ENCODE results near the gene RPTOR.

RPTOR gene

DNA sequence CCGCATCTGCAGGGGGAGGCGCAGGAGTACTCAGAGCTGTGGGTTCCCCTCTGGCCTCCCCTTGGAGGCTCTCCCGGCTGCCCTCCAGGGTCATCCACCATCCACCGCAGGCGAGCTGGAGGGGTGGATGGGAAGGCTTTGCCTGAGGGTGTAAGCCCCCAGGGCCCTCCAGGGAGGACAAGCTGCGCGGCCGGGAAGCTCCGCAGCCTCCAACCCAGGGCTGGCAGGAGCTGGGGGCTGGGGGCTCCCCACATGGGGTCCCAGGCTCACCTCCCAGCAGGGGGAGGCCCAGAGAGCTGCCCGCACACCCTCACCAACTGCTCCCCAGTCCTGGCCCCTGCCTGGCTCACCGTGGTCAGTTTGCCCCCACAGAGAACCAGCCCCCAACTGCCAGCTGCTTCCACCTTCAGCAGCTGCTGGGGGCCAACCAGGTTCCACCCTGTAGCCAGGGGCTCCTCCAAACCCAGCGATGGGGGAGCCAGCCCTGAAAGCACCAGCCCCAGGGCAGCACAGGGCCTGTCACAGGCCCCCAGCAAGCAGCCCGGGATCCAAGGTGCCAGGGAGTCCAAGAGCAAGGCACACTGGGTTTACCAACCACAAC, 427.2 kb downstream of the RPTOR start:
- no peak for DNase-seq

DNA sequence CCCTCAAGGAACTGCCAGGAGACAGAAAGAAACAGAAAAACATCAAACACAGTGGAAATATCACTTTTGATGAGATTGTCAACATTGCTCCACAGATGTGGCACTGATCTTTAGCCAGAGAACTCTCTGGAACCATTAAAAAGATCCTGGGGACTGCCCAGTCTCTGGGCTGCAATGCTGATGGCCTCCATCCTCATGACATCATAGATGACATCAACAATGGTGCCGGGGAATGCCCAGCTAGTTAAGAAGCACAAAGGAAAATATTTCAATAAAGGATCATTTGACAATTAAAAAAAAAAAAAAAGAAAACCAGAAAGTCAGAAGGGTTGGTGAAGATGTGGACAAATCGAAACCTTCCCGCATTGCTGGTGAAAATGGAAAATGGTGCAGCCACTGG, 432.1 kb downstream of the RPTOR start:
- DNase-seq = no peak

DNA sequence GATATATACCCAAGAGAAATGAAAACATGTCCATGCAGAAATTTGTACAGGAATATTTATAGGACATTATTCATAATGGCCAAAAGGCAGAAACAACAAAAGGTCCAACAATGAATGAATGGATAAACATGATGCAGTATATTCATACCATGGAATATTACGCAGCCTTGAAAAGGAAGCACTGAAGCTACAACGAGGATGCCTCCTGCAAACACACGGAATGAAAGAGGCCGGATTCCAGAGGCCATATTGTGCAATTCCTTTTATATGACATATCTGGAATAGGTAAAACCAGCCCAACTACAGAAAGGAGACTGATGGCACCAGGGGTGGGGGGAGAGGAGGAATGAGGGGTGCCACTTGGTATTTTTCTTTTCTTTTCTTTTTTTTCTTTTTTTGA, 432.5 kb downstream of the RPTOR start:
- DNase-seq = no peak

DNA sequence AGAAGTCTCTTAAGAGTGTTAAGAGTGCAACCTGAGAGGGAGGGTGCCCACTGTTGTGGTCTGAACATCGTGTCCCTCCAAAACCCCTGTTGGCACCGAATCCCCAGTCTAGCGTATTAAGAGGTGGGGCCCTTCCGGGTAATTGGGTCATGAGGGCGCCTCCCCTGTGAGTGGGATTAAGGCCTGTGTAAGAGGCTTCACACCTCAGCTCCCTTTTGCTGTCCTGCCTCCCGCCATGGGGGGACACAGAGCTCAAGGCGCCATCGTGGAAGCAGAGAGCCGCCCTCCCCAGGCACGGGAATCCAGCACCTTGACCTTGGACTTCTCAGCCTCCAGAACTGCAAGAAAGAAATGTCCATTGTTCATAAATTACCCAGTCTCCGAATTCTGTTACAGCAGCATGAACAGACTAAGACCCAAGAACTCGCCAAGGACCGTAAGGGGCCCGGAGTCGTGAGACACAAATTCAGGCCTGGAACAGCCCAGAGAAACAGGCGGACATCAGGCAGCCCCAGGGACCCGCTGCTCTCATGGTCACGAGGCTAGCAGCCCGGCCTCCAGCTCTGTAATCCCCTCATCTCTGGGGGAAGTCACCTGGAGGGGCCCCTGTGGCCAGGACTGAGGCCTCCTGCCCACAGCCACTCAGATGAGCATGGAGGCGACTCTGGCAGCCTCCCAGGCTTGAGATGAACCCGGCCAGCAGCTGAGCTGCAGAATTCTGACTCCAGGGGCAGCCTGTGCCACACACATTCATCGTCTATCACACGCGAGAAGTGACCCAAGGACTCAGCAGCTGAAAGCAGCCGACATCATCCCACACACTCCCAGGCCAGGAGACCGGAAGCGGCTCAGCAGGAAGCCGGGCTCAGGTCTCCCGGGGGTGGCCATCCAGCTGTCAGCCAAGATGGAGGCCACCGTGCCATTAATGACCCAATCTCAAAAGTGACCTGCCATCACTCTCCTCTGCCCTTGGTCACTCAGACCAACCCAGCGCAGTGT, 434.2 kb downstream of the RPTOR start:
- no peak for DNase-seq

DNA sequence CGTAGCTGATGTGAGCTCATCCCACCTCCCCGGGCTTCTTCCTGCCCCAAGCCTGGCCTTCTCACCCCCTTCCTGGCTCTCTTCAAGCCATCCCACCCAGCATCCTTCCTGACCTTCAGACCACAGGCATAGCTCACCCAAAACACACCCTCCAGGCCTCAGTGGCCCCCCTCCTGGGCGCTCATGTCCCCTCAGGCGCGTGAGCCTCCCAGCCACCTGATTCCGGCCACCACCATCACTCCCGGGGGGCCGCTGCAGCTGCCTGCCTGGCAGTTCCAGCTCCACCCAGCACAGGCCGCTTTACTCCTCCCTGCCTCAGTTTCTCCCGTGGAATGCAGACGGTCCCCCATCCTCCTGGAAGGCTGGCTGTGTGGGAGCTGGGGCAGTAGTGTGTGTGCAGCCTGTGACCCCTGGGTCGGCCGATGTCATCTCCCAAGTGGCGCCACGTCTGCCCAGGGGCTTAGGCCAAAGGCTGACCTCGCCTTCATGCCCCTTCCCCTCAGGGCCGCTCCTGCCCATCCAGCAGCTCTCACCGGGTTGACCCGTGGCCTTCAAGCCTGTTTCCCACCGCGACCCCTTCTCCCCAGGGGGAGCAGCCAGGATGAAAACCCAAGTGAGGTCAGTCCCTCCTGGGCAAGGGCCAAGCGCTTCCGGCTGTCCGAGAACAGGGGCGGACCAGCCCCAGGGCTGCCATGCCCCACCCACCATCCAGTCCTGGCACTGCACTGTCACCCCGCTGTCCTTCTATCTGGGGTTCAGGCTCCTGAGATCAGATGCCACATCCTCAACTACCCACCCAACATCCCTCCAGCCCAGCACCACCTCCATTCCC, 435.1 kb downstream of the RPTOR start:
- no peak for DNase-seq

DNA sequence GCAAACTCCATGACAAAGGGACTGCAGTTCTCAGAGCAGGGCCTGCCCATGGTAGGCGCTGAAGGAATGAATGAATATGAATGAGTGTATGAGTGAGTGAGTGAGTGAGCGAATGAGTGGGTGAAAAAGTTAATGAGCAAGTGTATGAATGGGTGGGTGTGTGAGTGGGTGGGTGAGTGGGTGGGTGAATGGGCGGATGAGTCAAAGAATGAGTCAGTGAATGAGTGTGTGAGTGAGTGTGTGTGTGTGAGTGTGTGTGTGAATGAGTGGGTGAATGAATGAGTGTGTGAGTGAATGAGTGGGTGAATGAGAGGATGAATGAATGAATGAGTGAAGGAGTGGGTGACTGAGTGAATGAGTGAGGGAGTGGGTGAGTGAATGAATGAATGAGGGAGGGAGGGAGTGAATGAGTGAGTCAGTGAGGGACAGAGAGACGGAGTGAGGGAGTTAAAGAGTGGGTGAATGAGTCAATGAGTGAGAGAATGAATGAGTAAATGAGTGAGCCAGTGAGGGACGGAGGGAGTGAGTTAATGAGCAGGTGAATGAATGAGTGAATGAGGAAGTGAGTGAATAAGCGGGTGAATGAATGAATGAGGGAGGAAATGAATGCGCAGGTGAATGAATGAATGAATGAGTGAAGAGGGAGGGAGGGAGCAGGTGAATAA, 435.9 kb downstream of the RPTOR start:
- no peak for DNase-seq

DNA sequence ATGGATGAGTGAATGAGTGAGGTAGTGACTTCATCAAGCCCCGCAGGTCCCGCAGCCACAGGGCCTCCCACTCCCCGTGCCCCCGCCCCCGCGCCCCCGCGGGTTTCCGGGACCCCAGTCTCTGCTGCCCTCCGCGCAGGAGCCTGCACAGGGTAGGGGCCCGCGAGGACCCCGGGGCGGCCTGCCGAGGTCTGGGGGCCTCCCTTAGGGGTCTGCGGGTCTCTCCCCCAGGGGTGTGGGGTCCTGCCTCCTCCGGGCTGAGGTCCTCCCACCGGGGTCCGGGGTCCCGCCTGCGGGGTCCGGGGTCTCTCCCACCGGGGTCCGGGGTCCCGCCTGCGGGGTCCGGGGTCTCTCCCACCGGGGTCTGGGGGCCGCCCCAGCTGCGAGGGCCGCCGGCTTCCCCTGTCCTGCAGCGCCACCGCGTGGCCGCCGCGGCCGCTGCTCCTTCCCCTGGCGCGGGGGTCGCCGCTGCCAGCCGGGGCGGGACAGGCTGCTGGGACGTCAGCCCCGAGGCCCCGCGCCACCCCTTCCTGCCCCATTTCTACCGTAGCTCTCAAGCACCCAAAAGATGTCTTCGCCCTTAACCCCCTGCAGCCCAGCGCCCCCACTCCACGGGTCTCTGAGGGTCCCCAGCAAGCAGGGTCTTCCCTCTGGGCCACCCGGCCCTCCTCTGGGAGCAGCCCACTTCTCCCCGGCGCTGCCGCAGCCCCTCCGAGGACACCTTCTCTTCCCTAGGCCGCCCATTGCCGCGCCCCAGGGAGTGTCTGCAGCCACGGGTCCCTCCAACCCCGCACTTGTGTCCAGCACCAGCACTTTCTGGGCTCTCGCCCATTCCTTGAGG, 436.6 kb downstream of the RPTOR start:
- DNase-seq = no peak

DNA sequence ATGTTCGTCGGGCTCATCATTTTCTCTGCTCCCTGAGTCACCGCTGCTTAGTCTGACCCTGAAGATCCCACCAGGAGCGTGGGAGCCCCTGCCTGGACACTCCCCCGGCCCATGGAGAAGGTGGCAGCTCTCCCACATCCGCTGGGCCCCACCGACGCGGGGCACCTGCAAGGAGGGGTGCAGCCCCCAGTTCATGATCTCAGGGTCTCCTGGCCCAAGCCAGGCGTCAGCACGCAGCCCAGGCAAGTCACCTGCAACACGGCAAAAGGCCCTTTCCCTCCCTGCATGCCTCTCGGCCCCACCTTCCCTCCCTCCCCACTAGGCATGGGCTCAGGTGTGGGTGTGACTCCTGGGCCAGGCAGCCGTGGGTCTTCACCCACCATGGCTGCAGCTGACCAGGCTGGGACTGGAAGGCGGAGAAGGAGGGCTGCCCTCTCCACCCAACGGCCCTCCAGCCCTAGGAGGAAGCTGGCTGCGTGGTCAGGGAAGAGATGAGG, 437.3 kb downstream of the RPTOR start:
- DNase-seq = no peak

DNA sequence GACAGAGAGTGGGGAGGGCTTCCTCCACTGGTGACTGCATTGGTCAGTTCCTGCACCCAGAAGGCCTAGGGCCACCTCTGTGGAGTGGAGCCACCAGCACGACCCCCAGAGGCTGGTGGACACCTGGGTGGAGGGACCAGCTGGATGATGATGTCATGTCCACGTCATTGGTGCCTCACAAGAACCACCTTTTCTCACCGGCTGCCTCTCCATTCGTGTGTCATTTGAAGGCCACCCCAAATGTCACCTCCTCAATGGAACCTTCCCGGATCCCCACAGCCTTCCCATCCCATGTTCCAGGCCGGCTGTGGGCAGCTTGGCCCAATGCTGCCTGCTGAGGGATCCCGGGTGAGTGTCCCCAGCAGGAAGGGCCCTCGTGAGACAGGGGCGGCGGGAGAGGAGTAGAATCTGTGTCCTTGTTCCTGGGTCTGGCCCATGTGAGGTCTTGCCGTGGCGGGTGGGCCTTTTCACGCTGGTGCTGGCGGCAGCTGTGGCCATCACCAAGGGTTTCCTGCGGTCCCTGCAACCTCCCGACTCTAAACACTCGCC, 437.9 kb downstream of the RPTOR start:
- no peak for DNase-seq

DNA sequence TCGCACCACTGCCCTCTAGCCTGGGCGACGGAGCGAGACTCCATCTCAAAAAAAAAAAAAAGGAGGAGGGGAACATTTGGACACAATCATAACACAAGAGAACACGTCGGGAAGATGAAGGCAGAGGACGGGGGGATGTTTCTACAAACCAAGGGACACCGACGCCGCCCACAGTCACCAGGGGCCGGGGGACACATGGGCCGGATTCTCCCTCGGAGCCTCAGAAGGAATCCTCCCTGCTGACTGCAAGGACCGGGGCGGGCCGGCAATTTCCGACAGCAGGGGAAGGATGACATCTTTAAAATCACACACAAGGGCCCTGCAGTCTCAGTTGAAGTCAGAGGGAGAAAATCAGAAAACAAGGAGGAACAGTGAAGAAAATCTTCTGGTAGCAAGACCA, 438.9 kb downstream of the RPTOR start:
- DNase-seq = no peak

DNA sequence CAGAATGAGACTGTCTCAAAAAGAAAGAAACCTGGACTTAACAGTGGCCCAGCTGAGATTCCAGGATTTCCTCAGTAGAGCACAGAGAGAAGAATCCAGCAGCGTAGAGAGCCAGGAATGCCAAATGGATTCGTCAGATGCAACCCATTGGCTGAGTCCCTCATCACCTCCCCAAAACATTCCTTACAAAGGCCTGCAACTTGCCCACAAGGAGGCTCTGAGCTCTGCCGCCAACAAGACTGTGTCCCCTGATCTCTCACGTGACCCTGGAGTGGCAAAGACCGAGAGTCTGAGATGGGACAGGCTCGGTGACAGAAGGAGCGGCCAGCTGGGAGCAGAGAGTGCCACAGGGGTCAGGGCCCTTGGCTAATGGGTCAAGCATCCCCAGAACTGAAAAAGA, 440.1 kb downstream of the RPTOR start:
- no peak for DNase-seq

DNA sequence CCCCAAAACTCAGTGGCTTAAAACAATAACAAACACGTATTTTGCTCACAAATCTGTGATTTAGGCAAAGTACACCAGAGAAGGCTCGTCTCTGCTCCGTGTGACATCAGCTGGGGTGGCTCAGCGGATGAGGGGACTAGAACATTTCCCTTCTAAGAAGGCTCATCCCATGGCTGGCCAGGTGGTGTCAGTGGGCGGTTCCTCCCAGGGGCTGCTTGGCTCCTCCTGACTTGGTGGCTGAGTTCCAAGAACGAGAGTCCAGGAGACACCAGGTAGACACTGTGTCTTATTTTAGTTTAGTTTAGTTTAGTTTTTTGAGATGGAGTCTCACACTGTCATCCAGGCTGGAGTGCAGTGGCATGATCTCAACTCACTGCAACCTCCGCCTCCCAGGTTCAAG, 441.4 kb downstream of the RPTOR start:
- no peak for DNase-seq

DNA sequence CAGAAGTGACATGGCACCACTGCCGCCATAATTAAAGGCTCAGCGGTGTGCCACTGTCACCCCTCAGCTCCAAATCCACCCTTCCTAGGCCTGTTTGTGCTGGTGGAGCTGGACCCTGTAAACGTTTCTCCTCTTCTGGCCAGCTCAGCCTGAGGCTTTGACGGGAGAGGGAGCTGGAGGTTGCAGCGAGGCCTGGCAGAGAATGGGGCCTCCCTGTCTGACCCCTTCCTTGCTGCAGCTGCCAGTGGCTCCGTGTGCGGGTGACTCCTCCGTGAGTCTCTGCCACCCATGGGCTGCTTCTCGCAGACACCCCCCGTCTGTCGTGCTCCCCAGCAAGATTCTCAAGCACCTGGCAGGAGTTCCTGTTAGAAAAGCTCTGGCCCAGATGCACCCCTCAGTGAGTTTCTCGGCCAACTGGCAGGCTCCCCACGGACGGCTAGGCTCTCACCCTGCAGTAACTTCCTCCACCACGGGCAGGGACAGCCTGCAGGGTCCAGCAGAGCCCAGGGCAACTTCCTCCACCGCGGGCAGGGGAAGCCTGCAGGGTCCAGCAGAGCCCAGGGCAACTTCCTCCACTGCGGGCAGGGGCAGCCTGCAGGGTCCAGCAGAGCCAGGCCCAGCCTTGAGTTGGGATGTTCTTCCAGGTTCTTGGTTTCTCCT, 442.3 kb downstream of the RPTOR start:
- DNase-seq = peak in 1 of 2 donors; percentile 31

DNA sequence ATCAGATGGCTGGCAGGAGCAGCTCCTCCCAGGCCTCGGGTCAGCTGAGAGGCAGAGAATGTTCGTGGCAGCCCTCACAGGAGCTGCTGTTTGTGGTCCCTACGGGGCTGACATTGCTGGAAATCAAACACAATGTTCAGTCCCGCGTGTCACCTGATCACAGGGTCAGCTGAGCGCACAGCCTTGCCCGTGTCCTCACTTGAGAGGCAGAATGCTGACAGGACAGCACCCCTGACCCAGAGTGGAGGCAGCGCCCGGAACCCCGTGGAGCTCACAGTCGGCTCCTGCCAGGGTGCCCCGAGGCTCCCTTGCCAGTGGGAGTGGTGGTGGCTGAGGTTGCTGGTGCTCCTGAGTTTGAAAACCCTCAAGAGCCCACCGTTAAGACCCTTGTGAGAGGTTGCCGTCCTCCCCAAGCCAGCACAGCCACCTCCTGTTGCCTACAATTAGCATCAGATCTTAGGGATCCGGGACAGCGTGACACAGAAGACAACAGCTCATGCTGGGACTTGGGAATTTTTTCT, 443.4 kb downstream of the RPTOR start:
- no peak for DNase-seq

DNA sequence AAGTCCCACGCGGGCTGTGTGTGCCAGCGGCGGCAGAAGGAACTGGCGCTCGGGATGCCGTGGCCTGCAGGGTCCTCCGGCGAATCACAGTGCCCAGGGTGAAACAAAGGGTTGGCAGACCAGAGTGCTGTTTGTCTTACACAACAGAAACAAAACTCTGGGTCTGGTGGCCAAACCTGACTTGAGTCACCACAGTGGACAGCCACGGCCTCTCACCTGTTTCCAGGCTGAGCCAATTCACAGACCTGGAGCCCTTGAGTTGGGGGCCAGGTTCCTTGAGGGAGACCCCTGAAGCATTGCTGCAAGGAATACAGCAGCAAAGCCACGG, 444.9 kb downstream of the RPTOR start:
- no peak for DNase-seq

DNA sequence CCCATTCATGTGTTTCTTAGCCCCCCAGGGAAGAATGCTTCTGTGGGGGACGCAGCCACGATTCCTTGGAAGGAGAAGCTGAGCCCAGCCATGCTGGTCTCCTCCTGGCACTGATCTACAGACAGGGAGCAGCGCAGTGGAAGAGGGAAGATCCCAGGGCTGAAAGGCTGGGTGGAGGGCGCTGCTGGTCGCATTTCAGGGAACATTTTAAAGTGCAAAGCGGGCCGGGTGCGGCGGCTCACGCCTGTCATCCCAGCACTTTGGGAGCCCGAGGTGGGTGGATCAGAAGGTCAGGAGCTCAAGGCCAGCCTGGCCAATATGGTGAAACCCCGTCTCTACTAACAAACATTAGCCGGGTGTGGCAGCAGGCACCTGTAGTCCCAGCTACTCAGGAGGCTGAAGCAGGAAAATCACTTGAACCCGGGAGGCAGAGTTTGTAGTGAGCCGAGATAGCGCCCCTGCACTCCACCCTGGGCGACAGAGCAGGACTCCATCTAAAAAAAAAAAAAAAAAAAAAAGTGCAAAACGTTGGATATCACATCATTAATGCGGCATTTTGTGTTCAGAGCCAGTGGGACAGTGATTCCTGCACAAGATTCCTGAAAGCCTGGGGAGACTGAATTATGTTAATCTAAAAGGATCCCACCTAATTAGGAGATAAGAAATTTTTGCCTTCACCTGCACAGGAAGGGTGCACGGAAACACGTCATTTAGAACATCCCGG, 446.4 kb downstream of the RPTOR start:
- no peak for DNase-seq

DNA sequence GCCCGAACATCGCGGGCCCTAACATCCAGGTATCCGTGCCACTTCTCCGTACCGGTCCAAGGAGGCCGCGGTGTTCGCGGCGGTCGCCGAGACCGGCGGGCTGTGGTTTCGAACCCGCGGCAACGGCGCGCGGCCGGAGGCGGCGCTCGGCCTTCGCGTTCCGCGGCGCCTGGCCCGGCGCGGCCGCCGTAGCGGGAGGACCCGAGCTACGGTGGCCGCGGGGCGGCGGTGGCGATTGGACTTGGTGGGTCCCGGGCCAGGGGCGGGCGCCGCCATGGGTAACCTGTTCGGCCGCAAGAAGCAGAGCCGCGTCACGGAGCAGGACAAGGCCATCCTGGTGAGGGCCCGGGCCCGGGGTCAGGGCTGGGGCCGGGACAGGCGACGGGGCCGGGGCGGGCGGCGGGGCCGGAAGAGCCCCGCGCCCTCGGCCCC, 447.0 kb downstream of the RPTOR start, which contains the start of gene CHMP6:
Gene CHMP6 (plus strand): TSS at position 197 of the 432 bp plus-strand sequence. CDS start 78 bp downstream, at position 275.
- peak; percentile 12 to 42 for DNase-seq

DNA sequence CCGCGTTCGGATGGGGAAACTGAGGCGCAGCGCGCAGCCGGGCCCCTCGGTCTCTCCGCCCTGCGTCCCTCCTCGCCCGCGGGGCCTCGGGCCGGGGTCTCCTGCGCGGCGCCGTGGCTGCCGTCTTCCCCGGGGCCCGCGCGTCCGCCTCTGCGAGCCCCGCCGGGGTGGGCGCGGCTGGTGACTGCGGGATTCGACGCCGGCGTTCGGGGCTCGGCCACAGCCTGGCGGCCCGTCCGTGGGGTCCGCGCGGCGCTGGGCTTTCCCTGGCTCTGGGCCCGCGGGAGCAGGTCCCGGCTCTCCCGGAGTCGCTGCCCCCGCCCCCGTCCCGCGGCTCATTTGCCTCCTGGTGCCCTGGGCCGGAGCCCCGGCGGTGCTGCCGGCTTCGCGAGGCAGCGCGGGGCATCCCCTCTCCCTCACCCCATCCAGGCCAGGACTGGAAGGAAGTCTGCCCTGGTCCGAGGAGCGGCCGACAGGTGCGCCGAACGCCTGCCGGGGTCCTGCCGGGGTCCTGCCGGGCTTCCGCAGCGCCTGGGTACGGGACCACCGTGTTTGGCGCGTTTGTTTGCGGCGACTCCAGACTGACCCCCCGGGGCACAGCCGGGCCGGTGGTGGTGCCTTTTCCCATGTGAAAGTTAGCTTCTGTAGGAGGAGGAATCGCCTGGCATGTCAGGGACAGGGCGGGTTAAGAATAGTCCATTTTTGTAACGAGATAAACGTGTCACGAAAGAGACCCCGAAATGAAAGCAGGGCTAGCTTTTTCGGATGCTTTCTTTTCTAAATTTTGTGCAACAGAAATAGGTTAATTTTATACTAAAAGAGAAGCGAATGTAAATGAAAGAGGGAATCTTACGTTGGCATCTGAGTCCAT, 447.7 kb downstream of the RPTOR start:
- DNase-seq = no peak

Data from hippocampal formation (tissue), 2 donors.